GM10847 (cell line): ENCODE measurements around the gene ANKRD63.

Source experiments
- POLR2A ChIP-seq: IDR thresholded peaks from 2 replicates; pipeline ENCODE4 v1.6.1; 2011; ENCODE audit not compliant: insufficient read length; ENCODE audit errors: extremely low read depth

The ANKRD63 gene

GRCh38 chr15:40290918-40291574, 8.2 kb upstream of the ANKRD63 start:
- TF ChIP-seq POLR2A = no peak

DNA sequence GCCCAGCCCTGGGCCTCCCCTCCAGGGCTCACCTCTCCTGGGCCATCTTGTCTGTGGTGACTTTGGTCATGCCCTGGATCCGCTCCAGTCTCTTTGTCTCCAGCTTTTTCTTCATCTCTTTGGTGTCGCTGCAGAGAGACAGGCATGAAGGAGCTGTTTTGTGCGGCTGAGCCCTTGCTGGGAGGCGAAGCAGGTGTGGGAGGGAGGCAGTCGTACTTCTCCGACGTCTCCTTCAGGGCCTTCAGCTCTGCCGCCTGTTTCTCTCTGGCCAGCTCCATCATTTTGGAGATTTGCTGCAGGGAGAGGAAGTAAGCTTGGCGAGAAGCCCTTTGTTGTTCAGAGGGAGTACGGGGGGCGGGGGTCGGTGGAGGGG, 7.7 kb upstream of the ANKRD63 start:
- TF ChIP-seq POLR2A = no peak

GRCh38 chr15:40289140-40289775, 6.4 kb upstream of the ANKRD63 start:
- no peak for TF ChIP-seq POLR2A

GRCh38 chr15:40287968-40288367, 5.1 kb upstream of the ANKRD63 start:
- TF ChIP-seq POLR2A = no peak

- no peak for TF ChIP-seq POLR2A
Measured at GRCh38 chr15:40287505-40287904, 4.6 kb upstream of the ANKRD63 start.

DNA sequence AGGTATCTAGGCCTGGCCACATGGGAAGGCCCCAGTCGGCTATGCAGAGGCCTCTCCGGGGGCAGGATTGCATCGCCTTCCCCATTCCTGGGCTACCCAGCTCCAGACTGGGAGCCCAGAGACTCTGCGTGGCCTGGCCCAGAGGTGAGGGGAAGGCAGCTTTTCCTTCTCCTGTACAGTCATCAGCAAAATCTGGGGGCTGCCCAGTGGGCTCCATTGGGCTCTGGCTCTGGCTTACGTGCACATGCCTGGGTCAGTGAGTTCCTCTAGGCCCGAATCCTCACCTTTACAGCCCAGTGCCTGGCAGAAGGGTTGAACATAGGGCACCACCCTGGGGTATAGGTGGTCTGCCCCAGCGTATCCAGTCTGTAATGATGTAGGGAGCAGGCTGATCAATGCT, 3.9 kb upstream of the ANKRD63 start:
- no peak for TF ChIP-seq POLR2A

DNA sequence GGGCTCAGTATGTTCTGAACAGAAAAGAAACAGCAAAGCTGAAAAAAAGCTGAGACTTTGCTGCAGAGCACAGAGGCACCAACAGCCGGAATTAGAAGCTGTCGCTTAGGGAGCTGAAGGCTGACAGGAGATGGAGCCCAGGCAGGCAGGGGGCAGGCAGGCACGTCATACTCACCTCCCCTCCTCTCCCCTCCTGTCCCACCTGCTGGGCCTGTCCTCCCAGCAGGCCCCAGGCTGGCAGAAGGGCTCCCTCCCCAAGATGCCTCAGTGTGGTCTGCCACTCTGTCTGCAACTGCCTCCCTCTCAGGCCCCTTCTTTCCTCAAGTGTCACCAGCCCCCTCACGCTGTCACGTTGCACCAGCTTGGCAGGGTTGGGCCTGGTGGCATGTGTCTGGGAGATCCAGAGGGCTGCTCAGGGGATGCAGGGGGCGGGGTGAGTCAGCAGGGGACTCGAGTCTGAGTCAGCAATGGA, 3.2 kb upstream of the ANKRD63 start:
- TF ChIP-seq POLR2A = no peak

GRCh38 chr15:40285554-40286011, 2.7 kb upstream of the ANKRD63 start:
- TF ChIP-seq POLR2A = no peak

DNA sequence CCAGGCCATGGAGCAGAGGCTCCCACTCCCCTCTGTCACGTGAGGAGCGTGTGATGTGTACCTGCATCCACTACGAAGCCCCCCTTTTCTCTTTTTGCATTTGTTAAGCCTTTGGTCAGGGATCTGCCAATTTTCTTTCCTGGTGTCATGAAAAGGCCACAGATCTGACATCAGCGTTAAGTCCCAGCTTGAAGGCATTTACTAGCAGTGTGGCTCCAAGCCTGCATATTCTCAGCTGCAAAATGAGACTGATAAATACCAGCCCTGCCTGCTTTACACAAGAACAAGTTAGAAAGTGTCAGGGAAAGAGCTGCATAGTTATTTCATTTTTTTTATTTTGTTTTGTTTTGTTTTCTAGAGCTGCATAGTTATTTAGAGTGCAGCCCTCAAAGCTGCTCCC, 2.3 kb upstream of the ANKRD63 start:
- no peak for TF ChIP-seq POLR2A

DNA sequence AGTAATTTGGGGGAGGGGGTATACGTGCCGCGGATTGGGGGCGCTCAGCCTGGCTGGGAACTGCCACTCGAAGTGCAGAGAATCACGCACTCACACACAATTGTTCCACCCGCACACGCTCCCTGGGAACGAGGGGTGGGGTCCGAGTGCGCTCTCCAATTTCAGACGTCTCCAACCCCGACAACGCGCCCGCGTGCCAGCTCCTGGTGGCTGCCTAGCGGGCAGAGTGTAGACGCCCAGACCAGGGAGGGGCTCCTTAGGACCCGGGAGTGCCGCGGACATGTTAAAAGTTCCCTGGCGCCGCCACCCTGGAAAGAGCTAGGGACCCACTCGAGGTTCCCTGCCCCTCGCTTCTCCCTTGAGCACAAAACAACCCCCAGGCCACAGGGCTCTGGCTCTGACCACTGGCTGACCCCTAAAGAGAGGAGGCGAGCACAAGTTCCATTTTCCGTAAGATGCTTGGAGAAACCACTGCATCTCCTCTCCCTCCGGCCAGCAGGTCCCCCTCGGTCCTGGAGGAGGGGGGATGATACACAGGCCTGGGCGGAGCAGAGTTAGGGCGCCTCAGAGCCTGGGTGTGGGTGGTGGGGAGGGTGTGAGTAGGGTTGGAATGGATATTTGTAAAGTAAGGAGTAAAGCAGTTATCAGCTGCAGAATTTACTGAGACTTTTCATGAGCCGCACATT, 894 bp upstream of the ANKRD63 start:
- TF ChIP-seq POLR2A = no peak

DNA sequence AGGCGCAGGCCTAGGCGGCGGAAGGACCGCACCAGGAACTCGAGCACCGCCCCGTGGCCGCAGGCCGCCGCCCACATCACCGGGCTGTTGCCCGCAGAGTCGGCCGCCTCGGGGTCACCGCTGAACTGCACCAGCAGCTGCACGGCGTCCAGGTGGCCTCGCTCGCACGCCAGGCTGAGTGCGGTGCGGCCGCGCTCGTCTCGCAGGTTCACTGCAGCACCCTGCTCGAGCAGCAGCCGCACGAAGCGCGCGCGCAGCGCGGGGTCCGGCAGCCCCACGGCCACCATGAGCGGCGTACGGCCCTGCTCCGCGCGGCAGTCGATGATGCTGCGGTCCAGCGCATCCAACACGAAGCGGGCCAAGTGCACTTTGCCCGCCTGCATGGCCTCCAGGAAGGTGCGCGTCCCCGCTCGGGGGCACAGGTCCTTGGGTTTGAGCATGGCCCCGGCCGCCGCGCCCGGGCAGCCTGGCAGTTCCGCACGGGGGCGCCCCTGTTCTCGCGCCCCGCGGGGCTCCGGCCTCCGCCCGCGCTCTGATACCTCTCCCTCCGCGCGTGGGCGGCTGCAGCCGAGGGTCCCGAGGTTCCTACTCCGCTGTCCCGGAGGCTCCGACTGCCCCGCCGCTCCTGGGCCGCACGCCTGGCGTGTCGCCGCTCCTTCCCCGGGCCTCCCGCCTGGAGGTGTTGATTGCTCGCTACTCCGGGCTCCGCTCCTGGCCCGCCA, 556 bp downstream of the ANKRD63 start:
- no peak for TF ChIP-seq POLR2A

DNA sequence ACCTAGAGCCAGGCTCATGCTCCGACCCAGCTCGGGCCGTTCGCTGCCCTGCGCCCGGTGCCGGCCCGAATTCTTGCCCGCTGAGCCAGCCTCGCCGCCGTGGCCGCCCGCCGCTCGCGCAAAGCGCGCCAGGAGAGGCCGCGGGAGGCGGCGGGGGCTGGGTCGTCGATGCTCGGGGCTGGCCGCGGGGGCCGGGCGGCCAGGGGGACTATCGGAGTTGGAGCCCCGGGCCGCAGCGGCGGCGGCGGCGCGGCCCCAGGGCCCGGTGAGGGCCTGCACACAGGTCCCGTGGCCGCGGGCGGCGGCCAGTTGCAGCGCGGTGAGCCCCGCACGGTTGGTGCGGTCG, 1.1 kb downstream of the ANKRD63 start:
- TF ChIP-seq POLR2A = no peak

- no peak for TF ChIP-seq POLR2A
Measured at GRCh38 chr15:40281057-40281800, 1.6 kb downstream of the ANKRD63 start.

- TF ChIP-seq POLR2A = no peak
Measured at GRCh38 chr15:40280260-40281056, 2.4 kb downstream of the ANKRD63 start.
